ENCODE data around the gene ZBTB18.
"Not testable (repeated sequence)": the region's sequence is repeated elsewhere in the genome, so short reads cannot be mapped to it uniquely, and the experiment has no call there.

Gene ZBTB18

GRCh38 chr1:244050835-244051444, at the start of gene ZBTB18:
ZBTB18 (plus strand) TSS chr1:244051283; CDS start chr1:244051432, 149 bp downstream.
- peak; percentile 73 for DNase-seq

- DNase-seq = no peak
Measured at GRCh38 chr1:244002721-244003120, 48.4 kb upstream of the ZBTB18 start.

DNA sequence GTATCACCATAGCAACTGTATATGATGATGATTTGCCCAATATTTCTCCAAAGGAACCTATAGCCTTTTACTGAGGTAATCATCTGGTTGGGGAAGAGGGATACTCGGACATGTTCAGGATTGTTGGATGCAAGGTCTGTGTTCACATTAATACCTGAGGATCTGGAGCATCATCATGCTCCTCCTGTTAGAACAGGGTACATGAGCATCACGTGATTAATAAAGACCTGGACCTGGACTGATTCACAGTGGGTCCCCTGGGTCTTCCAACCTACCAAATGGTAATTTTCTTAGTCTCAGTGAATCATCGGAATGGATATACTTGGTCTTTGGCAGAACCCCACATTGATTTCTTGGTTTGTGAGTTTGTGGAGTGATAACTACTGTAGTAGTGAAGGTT, 45.6 kb upstream of the ZBTB18 start:
- no peak for DNase-seq

- no peak for DNase-seq
Measured at GRCh38 chr1:244006381-244006901, 44.6 kb upstream of the ZBTB18 start.

GRCh38 chr1:244006961-244007360, 44.1 kb upstream of the ZBTB18 start:
- DNase-seq = no peak

- DNase-seq = no peak
Measured at GRCh38 chr1:244010191-244010590, 40.9 kb upstream of the ZBTB18 start.

DNA sequence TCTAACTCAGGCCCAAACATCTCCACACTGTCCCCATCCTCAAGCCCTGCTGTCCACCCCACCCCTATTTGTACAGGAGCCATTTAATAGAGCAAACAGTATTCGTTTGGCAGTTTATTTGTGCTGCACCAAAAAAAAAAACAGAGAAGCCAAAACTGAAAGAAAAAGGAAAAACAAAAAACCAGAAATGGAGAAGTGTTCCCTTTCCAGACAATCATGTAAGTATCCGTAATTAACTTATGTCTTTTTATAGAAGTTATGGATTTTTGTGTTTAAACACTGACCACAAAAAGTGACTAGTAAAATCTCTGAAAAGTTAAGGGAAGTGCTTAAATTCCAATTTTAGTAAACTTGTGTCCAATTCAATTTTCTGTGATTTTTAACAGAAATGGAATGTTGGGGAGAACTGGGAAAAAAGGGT, 40.4 kb upstream of the ZBTB18 start:
- no peak for DNase-seq

DNA sequence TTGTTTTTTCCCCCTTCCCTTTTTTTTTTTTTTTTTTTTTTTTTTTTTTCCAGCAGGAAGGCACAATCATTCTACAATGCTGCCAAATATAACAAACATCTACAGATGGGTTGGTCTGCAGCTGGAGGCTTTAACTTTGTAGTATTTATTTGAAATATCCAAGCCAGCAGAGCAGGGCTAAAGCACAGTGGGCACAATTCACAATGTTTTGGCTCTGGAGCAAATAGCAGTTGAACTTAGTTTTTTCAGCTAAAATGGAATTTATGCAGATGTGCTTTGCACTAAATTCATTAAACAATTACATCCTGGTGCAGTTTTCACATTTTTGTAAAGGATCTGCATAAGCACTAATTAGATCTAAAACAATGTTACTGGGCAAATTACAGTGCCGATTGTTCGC, 39.8 kb upstream of the ZBTB18 start:
- no peak for DNase-seq

DNA sequence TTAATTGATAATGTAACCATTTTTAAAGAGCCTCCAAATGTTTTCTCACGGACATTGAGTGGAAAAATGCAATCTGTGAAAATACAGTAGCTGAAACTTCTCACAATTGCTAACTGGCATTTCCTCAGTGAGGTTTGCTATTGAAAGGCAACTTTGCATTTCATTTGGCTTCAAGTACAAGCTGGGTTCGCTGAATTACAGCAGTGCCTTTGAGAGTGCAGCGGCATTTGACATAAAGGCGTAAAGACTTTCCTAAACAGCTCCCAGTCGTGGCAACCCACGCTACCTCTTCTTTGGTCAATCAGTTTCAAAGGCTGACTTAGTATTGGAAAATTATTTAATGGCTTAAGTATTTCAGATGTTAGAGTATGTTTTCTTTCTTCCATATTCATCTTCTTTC, 39.3 kb upstream of the ZBTB18 start:
- DNase-seq = no peak

- DNase-seq = no peak
Measured at GRCh38 chr1:244012202-244012601, 38.9 kb upstream of the ZBTB18 start.

DNA sequence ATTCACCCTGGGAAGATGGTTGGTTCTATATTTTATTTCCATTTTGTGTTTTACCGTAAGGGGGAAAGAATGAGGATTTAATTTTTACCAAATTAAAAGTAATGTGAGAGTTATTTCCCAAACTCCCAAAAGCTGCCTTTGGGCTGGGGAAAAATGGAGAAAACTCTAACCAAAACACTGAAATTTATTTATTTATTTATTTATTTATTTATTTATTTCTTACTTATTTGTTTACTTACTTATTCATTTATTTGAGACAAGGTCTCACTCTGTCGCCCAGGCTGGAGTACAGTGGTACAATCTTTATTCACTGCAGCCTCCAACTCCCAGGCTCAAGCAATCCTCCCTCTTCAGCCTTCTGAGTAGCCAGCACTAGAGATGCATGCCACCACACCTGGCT, 38.0 kb upstream of the ZBTB18 start:
- DNase-seq = no peak

- not testable (repeated sequence) for DNase-seq
Measured at GRCh38 chr1:244014862-244015261, 36.2 kb upstream of the ZBTB18 start.

- DNase-seq = no peak
Measured at GRCh38 chr1:244019982-244020485, 31.0 kb upstream of the ZBTB18 start.

GRCh38 chr1:244021427-244021826, 29.7 kb upstream of the ZBTB18 start:
- DNase-seq = no peak

- no peak for DNase-seq
Measured at GRCh38 chr1:244022311-244022710, 28.8 kb upstream of the ZBTB18 start.

DNA sequence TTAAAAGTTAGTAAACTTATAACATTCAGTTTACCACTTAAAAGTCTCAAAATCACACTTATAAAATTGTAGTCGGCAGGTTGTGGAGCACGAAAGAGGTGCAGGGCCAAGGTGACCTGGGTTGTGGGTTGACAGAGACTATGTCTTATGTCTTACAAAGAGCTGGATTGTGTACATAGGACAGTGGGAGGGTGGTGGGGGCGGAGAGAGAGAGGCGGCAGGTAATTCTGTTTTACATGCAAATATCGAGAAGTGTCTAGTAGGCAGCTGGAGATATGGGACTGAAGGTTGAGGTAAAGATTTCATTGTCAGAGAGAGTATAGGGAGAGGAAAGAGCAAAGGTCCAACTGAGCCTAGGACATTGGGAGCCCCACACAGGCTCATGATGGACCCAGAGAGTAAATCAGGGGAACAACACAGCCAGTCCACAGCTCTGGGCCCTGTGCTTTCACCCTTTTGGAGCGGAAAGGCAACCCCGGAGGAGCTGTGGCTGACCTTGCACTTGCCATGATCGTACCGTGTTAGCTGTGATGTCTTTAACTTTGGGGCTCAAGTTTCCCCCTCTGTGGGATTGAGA, 28.1 kb upstream of the ZBTB18 start:
- DNase-seq = no peak

DNA sequence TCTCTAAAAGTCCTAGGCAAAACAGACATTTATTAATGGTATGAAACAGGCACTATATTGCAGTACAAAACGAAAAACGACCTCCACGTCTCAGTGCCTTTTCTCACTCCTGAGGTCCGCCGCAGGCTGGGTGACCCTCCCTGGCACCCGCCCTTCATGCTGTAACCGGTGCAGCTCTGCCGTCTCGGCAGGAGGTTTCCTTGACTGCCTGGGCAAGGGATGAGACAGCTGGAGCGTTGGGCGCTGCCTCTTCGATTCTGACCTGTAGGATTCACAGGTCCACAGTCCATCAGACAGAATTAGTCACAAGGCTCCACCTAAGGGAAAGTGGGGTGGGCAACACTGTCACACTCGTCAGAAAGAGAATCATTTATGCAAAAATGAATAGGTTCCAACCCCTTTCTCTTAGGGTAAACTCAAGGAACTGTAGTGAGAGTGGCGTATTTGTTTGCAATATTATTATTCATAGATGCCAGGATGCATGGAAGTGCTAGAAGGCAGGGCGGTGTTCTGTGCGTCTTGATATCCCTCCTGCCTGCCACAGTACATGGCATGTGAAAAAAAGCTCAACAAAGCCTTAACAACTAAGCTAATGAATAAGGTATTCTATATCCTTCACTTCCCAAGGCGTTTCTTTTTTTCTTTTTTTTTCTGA, 23.5 kb upstream of the ZBTB18 start:
- no peak for DNase-seq

DNA sequence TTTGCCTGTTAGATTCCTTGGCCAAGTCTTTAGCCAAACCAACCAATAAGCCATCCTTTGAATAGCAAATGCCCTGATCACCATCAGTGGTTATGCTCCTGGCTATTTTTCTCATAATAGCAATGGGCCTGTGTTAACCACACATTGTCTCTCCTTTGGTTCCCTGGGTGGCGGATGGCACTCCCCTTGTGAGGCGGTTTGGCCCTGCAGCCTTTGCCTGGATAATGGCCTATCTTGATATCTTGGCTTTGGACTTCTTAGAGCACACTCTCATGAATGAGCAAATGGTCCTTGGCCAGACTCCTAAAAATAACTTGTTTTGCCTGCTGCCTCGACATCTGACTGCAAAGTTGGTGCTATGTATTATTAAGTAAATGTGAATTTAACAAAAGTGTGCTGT, 22.4 kb upstream of the ZBTB18 start:
- no peak for DNase-seq

- no peak for DNase-seq
Measured at GRCh38 chr1:244029124-244029523, 22.0 kb upstream of the ZBTB18 start.

DNA sequence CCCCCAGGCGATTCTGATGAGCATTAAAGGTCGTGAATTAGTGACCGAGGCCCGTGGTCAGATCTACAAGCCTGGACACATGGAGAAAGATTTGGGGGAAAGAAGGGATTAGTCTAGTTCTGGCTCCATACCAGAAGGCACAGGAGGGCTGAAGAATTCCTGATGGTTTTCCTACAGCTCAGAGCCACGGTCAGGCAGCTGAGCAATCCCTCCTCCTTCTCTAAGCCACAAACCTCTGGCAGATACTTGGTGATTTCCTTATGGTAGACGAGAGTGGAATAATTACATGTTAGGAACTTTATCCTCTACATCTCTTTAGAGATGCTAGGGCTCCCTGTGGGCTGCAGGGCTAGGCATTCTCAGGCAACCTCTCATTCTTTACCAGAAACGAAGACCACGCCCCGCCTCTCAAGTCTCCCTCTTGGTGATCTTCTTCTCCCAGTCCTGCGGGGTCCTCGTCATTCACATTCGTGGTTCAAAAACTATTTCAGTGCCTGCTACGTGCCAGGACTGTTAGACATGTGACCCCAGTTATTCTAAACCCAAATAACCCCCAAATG, 20.5 kb upstream of the ZBTB18 start:
- no peak for DNase-seq

DNA sequence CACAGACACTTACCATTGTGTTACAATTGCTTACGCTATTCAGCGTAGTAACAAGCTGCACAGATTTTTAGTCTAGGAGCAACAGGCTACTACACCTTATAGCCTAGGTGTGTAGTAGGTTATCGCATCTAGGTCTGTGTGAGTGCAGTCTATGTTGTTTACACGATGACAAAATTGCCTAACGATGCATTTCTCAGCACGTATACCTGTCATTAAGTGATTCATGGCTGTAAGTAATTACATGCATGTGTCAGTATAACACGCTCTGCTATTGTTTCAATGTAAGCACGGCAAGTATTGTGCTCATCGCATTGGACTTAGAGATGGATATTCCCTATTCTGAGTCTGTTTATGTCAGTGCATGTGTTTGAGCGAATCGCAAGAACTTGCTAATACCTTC, 15.7 kb upstream of the ZBTB18 start:
- DNase-seq = no peak

DNA sequence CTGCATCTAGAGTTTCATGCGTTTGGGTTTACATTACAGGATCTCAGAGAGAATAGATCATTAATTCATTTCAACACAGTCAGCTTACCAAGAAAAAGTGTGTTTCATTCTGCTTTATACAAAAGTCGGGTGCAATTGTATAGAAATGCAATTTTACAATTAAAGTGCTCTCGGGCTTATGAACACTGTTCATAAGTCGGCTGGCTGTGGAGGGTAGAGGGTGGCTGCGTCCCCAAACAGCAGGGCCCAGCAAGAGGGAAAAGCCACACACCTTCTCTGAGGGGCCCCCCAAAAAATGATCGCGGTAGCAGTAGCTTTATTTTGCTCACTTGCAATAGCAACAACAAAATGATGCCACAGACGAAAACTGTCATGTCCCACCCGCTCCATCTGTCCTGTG, 13.8 kb upstream of the ZBTB18 start:
- no peak for DNase-seq

GRCh38 chr1:244041466-244042120, 9.5 kb upstream of the ZBTB18 start:
- no peak for DNase-seq

Measured in SHP77 treated with DMSO at 0.1 percent for 48 hours (cell line).